ENCODE data around the gene DHFR. TPM values are rescaled to one million over a fixed set of nuclear protein-coding genes. Genes with fewer than 3 reads are reported as not detected.
"Not testable (repeated sequence)": the region's sequence is repeated elsewhere in the genome, so short reads cannot be mapped to it uniquely, and the experiment has no call there.

The DHFR gene
- total and polyA plus RNA-seq, 2 of the 8 experiments (the other 6 are each of a cell fraction or from before 2014, with no cell fraction given), result 46.4 to 88.9 TPM

GRCh38 chr5:80580291-80580690, 74.5 kb downstream of the DHFR start:
- 100% methylated on average over 2 of the region's 3 CpGs; no CpG with 5 or more reads in 1 of the 2 experiments for WGBS, 2 experiments (ENCODE audit: extremely low coverage in 1 of 2, insufficient coverage in 1 of 2, insufficient read length in 1 of 2, insufficient replicate concordance in 2 of 2, low coverage in 1 of 2, low lambda C conversion rate in 2 of 2, missing lambda C conversion rate in 1 of 2)
- H4K20me1 ChIP-seq (replicated peaks in 1 of 2; ENCODE audit: control insufficient read depth in 1 of 2, insufficient read depth in 2 of 2, low read length in 2 of 2); H2BK12ac ChIP-seq (ENCODE audit: low read depth, low read length); H2AFZ ChIP-seq (ENCODE audit: low read length); H3K27ac ChIP-seq (ENCODE audit: low read depth, low read length); H3K27me3 ChIP-seq (replicated peaks in 1 of 4; ENCODE audit: control insufficient read depth in 3 of 4, extremely low read depth in 1 of 4, insufficient read depth in 3 of 4, low read length in 3 of 4); H3K79me1 ChIP-seq (ENCODE audit: low read depth, low read length); H3K9me3 ChIP-seq (ENCODE audit: insufficient read depth in 2 of 2, low read depth in 1 of 2, low read length in 1 of 2); CTCF ChIA-PET (ENCODE audit: partially characterized antibody); H3K23me2 ChIP-seq (ENCODE audit: low read depth, low read length); H3K23ac ChIP-seq (ENCODE audit: insufficient read length); FAIRE-seq; H4K5ac ChIP-seq (ENCODE audit: insufficient read length, low read depth, low read length); H3K4me1 ChIP-seq (replicated peaks in 1 of 4; ENCODE audit: control insufficient read depth in 3 of 4, insufficient read depth in 4 of 4, low read length in 3 of 4); H2BK5ac ChIP-seq (ENCODE audit: low read depth, low read length); H4K91ac ChIP-seq (replicated peaks; ENCODE audit: insufficient read length, low read length); H2BK20ac ChIP-seq (ENCODE audit: low read length); H2BK120ac ChIP-seq (replicated peaks; ENCODE audit: low read depth, low read length); H3K14ac ChIP-seq (ENCODE audit: insufficient read length); H2AK5ac ChIP-seq (ENCODE audit: low read depth, low read length); H3K9ac ChIP-seq (replicated peaks in 1 of 4; ENCODE audit: extremely low read depth in 1 of 4, low read depth in 3 of 4, low read length in 3 of 4); H2BK15ac ChIP-seq (ENCODE audit: low read length); H3K79me2 ChIP-seq (ENCODE audit: control insufficient read depth in 1 of 2, insufficient read depth in 2 of 2, low read length in 2 of 2); H3K4ac ChIP-seq (replicated peaks; ENCODE audit: insufficient read length, low read depth, low read length); H3K4me2 ChIP-seq (ENCODE audit: insufficient read depth in 1 of 2, low read depth in 2 of 2, low read length in 2 of 2); DNase-seq (ENCODE audit: low read depth in 1 of 2, low spot score in 2 of 2); H3K56ac ChIP-seq (replicated peaks; ENCODE audit: insufficient read length, low read depth, low read length); H3K36me3 ChIP-seq (ENCODE audit: control insufficient read depth in 2 of 4, insufficient read depth in 4 of 4, low read length in 3 of 4); POLR2A ChIA-PET (ENCODE audit: partially characterized antibody); H3K18ac ChIP-seq (ENCODE audit: extremely low read depth, low read length); H3K4me3 ChIP-seq (ENCODE audit: extremely low read depth in 1 of 4, insufficient read depth in 2 of 4, low read depth in 3 of 4, low read length in 4 of 4); H4K8ac ChIP-seq (ENCODE audit: extremely low read depth, insufficient read depth, low read length): not testable (repeated sequence)
